AG04449 (cell line): Measurements from ENCODE around the gene PARD6B.

Experiments used
- CTCF ChIA-PET: fragments of 350-600 bp; formaldehyde crosslinking; extraction: SDS; loops from one replicate; lab custom pipeline; 2021; ENCODE audit warnings: antibody characterized with exemption; lab: Yijun Ruan, JAX
- POLR2A ChIA-PET: fragments of 400-600, 350-600 bp; formaldehyde crosslinking; extraction: SDS; loops from one replicate; lab custom pipeline; 2020; ENCODE audit warnings: antibody characterized with exemption, inconsistent platforms; lab: Yijun Ruan, JAX
- DNase-seq: peaks from one replicate; pipeline ENCODE4 v3.0.0-alpha.2; 2010; ENCODE audit warnings: low read depth, low spot score
- H3K4me3 ChIP-seq: 2 replicates; pipeline ENCODE4 v1.5.1; 2011; ENCODE audit warnings: low read depth, mild to moderate bottlenecking, control low read depth, low read length
- TF ChIP-seq, protein P1 (sequence below): IDR thresholded peaks from one replicate; pipeline ENCODE4 v1.5.1; 2011; ENCODE audit warnings: mild to moderate bottlenecking, moderate library complexity, low read length, control low read depth, inconsistent platforms; ENCODE audit not compliant: insufficient read depth; ENCODE audit errors: missing control alignments

The PARD6B gene

DNA sequence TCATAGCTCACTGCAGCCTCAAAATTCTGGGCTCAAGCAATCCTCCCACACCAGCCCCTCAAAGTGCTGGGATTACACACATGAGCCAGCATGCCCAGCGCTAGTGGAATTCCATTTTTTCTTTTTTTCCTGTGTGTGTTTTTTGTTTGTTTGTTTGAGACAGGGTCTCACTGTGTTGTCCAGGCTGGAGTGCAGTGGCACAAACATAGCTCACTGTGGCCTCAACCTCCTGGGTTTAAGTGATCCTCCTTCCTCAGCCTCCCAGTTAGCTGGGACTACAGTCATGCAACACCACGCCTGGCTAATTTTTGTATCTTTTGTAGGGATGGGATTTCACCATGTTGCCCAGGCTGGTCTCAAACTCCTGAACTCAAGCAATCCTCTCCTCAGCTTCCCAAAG, 14.1 kb upstream of the PARD6B start:
- TF ChIP-seq, protein P1, sequence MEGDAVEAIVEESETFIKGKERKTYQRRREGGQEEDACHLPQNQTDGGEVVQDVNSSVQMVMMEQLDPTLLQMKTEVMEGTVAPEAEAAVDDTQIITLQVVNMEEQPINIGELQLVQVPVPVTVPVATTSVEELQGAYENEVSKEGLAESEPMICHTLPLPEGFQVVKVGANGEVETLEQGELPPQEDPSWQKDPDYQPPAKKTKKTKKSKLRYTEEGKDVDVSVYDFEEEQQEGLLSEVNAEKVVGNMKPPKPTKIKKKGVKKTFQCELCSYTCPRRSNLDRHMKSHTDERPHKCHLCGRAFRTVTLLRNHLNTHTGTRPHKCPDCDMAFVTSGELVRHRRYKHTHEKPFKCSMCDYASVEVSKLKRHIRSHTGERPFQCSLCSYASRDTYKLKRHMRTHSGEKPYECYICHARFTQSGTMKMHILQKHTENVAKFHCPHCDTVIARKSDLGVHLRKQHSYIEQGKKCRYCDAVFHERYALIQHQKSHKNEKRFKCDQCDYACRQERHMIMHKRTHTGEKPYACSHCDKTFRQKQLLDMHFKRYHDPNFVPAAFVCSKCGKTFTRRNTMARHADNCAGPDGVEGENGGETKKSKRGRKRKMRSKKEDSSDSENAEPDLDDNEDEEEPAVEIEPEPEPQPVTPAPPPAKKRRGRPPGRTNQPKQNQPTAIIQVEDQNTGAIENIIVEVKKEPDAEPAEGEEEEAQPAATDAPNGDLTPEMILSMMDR = no peak
- DNase-seq = no peak
- ChIA-PET POLR2A (no interaction called here), CTCF (interaction anchor here (0.6 to 1.8 kb wide), 6 partner anchors 8 to 91 kb away, joined by 3 to 7 read pairs (median 3); no protein-coding TSS in a partner anchor)
- H3K4me3 ChIP-seq = no peak overlapping the region

DNA sequence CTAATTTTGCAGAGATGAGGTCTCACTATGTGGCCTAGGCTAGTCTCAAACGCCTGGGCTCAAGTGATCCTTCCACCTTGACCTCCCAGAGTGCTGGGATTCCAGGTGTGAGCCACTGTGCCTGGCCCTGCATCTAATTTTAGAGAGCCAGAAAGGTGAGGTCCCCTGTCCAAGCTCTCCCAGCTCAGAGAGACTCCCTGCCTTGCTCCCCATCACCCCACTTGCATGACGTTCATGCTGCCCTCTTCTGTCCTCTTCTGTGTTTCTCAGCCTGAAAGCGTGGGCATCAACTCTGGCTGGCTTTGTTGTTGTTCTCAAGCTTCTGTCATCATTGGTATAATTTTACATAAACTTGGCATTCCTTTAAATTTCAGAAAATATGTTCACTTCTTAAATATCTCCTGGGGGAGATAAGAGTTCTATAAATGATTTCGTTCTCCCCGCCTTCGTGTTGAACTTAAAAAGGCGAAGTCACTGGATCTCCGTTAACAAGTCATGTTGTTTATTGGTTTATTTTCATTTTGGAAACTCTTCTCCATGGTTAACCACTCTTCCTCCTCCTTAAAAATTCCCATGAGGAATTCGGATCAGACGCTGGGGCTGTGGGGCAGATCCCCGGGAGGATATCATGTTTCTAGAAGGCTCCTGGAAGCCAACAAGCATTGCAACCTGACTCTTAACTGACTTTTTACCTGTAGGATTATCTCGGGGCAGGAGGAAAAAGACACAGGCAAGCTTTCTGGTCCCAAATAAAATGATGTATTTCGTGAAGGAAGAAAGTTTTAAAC, 13.2 kb upstream of the PARD6B start:
- DNase-seq = no peak
- POLR2A ChIA-PET = no interaction called here
- TF ChIP-seq, protein P1 = no peak
- CTCF ChIA-PET = interaction anchor here (0.6 to 2.2 kb wide), 6 partner anchors 7 to 92 kb away, joined by 3 to 9 read pairs (median 4); no protein-coding TSS in a partner anchor
- H3K4me3 ChIP-seq = no peak overlapping the region

DNA sequence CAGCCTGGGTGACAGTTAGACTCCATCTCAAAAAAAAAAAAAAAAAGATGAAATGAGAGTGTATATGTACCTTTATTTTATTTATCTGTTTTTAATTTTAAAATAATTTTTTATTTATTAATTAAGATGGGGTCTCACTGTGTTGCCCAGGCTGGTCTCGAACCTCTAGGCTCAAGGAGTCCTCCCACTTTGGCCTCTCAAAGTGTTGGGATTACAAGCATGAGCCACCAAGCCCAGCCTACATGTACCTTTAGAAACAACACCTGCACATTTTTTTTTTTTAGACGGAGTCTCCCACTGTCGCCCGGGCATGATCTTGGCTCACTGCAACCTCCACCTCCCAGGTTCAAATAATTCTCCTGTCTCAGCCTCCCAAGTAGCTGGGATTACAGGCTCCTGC, 12.1 kb upstream of the PARD6B start:
- CTCF ChIA-PET = interaction anchor here (2.2 kb wide), 1 partner anchor 30 kb away, joined by 9 read pairs; no protein-coding TSS in a partner anchor
- TF ChIP-seq, protein P1 = no peak
- H3K4me3 ChIP-seq = no peak overlapping the region
- POLR2A ChIA-PET = no interaction called here
- no peak for DNase-seq

DNA sequence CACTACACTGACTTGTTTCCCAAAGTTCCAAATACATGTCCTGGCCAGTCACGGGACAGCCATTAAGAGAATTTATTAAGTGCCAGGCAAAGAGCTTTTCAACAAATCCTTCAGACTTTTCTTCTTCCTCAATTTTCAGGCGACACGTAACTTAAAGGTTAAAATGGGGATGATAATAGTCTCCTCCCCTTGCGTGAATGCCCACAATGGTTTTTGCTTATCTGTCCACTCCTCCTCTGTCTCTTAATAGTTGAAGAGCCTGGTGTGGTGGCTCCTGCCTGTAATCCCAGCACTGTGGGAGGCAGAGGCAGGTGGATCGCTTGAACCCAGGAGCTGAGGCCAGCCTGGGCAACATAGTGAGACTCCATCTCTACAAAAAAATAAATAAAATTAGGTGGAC, 11.4 kb upstream of the PARD6B start:
- H3K4me3 ChIP-seq = no peak overlapping the region
- no peak for DNase-seq
- TF ChIP-seq, protein P1 = no peak
- CTCF ChIA-PET = interaction anchor here (2.2 kb wide), 1 partner anchor 29 kb away, joined by 9 read pairs; no protein-coding TSS in a partner anchor
- POLR2A ChIA-PET = no interaction called here

DNA sequence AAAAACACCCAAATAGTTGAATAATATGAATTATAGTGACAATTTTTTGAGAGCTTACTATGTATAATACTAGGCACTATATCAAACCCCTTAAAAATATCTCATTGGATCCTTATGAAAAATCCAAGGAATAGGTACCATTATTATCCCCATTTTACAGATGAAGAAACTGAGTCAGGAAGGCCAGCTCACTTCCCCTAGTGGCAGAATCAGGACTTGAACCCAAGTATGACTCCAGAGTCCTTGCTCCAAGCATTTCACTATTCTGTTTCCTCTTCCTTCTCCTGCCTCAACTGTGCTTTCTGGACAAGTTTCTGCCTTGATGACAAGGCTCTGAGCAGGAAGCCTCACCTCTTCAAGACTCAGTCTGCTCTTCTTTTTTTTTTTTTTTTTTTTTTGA, 10.8 kb upstream of the PARD6B start:
- TF ChIP-seq, protein P1 = no peak
- DNase-seq = no peak
- no peak overlapping the region for H3K4me3 ChIP-seq
- ChIA-PET CTCF (interaction anchor here (2.2 kb wide), 1 partner anchor 28 kb away, joined by 9 read pairs; no protein-coding TSS in a partner anchor), POLR2A (no interaction called here)

DNA sequence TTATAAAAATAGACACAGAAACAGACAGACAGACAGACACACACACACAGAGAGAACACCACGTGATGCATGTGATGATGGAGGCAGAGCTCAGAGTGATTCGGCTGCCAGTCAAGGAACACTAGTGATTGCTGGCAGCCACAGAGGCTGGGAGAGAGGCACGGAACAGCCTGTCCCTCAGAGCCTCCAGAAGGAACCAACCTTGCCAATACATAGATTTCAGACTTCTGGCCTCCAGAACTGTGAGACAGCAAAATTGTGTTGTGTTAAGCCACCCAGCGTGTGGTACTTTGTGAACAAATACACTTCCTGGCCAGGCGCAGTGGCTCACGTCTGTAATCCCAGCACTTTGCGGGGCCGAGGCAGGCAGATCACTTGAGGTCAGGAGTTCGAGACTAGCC, 9.5 kb upstream of the PARD6B start:
- no peak overlapping the region for H3K4me3 ChIP-seq
- TF ChIP-seq, protein P1 = no peak
- POLR2A ChIA-PET = interaction anchor here (0.6 kb wide), 1 partner anchor 156 kb away, joined by 3 read pairs; no protein-coding TSS in a partner anchor
- no peak for DNase-seq
- CTCF ChIA-PET = interaction anchor here (5.0 kb wide), 1 partner anchor 28 kb away, joined by 25 read pairs; no protein-coding TSS in a partner anchor
